Body of pancreas (tissue), 4 donors: ENCODE data around the gene KNOP1. TPM values are rescaled to one million over a fixed set of nuclear protein-coding genes. Genes with fewer than 3 reads are reported as not detected.

Experiments
- ATAC-seq: fragments of 150-250 bp; one replicate; pipeline ENCODE4 v1.9.1; 2016
- DNase-seq, 4 donors: peaks; one replicate each; pipeline ENCODE4 v3.0.0-alpha.2; 2019
- H3K27ac ChIP-seq, 4 donors: fragments of 200-600 bp; sonication (generic); 1 replicate in 3 of 4; 2 replicates in 1 of 4; pipeline versions ENCODE4 v1.5.1 to v1.6.1; 2016 to 2019; ENCODE audit warnings: mild to moderate bottlenecking in 1 of 4, mixed read lengths in 1 of 4, moderate library complexity in 1 of 4
- H3K27me3 ChIP-seq, 2 donors: fragments of 200-600 bp; sonication (generic); one replicate each; pipeline ENCODE4 v1.6.0; 2016; ENCODE audit warnings: mild to moderate bottlenecking in 1 of 2
- H3K36me3 ChIP-seq, 2 donors: fragments of 200-600 bp; sonication (generic); replicated peaks in 1 of 2; 2 replicates each; pipeline ENCODE4 v1.5.1; 2016; ENCODE audit warnings: low read depth in 2 of 2; ENCODE audit not compliant: insufficient read depth in 1 of 2
- H3K4me1 ChIP-seq: fragments of 200-600 bp; sonication (generic); one replicate; pipeline ENCODE4 v1.6.0; 2016
- H3K4me3 ChIP-seq, 2 donors: fragments of 200-600 bp; sonication (generic); 1 replicate in 1 of 2; 2 replicates in 1 of 2; pipeline ENCODE4 v1.5.1; 2016 to 2019
- H3K9me3 ChIP-seq, 3 donors: fragments of 200-600 bp; sonication (generic); 1 replicate in 2 of 3; 2 replicates in 1 of 3; pipeline ENCODE4 v1.5.1; 2016
- POLR2A ChIP-seq, 3 donors: fragments of 450-650 bp; IDR thresholded peaks; one replicate each; pipeline ENCODE4 v1.6.1; 2016; ENCODE audit warnings: antibody characterized with exemption in 3 of 3, mild to moderate bottlenecking in 2 of 3
- WGBS, 2 donors: methylation state at CpG; one replicate each; pipeline ENCODE4 v1.1.5; 2017; 5-methylcytosine and 5-hydroxymethylcytosine counted together
- intact Hi-C: fragments of 100-400 bp; cut with DNase I; formaldehyde crosslinking; loops from one replicate; pipeline ENCODE4 v1.15.1; 2023
- total RNA-seq, 2 donors: library from RNA; depleted of rRNA; stranded (reverse); fragments of >200 nt; gene quantifications; one replicate each; pipeline ENCODE4 v1.1.0, GENCODE V29; 2016
- TF ChIP-seq, protein P1 (sequence below), 7 experiments: fragments of 450-650 bp in 4 of 7; fragments of 200-600 bp in 3 of 7; sonication (generic) in 3 of 7; IDR thresholded peaks; one replicate each; pipeline ENCODE4 v1.5.1; 2016 to 2019; ENCODE audit warnings: antibody characterized with exemption in 7 of 7

KNOP1 gene
- total RNA-seq, 2 donors from 2014 or later: 8.6 to 12.2 TPM

DNA sequence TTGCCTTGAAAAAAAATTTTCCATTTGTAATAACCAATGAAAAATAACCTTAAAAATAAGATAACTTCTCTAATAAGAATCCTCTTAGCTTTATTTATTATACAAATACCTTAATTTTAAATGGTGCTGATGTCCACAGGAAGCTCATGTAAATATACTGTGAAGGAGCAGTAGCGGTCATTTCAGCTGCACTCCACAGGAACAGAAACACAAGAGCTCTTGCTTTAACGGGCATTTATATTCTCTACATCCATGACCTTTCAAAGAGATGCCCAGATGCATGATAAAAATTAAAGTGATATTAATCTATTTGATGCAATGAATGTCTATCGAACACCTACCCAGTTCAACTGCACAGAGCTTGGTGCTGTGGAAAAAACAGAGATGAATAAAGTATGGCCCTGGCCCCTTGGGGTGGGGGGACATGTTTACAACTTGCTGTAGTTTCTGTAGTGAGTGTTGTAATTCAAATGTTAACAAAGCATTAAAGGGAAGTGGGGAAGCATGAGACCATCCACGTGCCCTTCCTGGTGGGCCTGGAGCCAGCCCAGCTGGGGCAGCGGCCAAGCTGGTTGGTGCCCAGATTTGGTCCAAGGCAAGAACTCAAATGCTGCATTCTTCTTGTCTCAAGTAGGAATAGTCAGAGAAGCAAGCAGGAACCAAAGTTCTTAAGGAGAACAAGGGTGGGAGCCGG, 48.0 kb upstream of the KNOP1 start:
- Histone ChIP-seq H3K9me3 (no peaks in the 10 kb centered on the region), H3K36me3 (no peaks in the 10 kb centered on the region), H3K4me3 (no peak overlapping the region), H3K27me3 (no peaks in the 10 kb centered on the region), H3K27ac (peak overlapping the region in 3 of 4 donors; percentile 14 to 45 (median 28)), H3K4me1 (no peaks in the 10 kb centered on the region)
- peak; percentile 35 for ATAC-seq
- TF ChIP-seq, protein P1, sequence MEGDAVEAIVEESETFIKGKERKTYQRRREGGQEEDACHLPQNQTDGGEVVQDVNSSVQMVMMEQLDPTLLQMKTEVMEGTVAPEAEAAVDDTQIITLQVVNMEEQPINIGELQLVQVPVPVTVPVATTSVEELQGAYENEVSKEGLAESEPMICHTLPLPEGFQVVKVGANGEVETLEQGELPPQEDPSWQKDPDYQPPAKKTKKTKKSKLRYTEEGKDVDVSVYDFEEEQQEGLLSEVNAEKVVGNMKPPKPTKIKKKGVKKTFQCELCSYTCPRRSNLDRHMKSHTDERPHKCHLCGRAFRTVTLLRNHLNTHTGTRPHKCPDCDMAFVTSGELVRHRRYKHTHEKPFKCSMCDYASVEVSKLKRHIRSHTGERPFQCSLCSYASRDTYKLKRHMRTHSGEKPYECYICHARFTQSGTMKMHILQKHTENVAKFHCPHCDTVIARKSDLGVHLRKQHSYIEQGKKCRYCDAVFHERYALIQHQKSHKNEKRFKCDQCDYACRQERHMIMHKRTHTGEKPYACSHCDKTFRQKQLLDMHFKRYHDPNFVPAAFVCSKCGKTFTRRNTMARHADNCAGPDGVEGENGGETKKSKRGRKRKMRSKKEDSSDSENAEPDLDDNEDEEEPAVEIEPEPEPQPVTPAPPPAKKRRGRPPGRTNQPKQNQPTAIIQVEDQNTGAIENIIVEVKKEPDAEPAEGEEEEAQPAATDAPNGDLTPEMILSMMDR (IDR thresholded peaks at IDR 0.05): no peak
- TF ChIP-seq POLR2A (IDR thresholded peaks at IDR 0.05): no peak
- 68 to 73% methylated on average over 6 of the region's 6 CpGs for WGBS, 2 donors
- intact Hi-C loops: no loop called here
- DNase-seq: peak in 3 of 4 donors; percentile 35 to 64 (median 36)

DNA sequence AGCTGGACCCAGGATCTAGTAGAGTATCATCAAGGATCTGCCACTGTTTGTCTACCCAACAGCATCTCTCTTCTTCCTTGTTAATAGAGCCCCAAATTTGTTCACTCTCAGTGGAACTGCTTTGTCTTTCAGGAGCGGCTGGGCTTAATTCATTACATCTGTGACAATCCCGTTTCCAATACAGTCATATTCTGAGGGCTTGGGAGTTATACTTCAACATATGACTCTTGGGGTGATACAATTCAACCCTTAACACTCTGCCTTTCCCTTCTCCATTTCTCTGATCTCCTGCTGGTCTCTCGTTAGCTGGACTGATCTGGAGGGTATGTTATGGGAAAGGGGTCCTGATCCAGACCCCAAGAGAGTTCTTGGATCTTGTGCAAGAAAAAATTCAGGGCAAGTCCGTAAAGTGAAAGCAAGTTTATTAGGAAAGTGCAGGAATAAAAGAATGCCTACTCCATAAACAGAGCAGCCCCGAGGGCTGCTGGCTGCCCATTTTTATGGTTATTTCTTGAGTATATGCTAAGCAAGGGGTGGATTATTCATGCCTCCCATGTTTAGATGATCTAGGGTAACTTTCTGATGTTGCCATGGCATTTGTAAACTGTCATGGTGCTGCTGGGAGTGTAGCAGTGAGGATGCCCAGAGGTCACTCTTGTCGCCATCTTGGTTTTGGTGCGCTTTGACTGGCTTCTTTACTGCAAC, 42.5 kb upstream of the KNOP1 start:
- Histone ChIP-seq H3K36me3 (no peaks in the 10 kb centered on the region), H3K27ac (no peak overlapping the region), H3K9me3 (no peaks in the 10 kb centered on the region), H3K4me1 (no peaks in the 10 kb centered on the region), H3K4me3 (no peak overlapping the region), H3K27me3 (no peaks in the 10 kb centered on the region)
- WGBS, 2 donors: 90 to 91% methylated on average over 7 of the region's 7 CpGs
- intact Hi-C loops: no loop called here
- DNase-seq: no peak
- TF ChIP-seq POLR2A (IDR thresholded peaks at IDR 0.05): no peak
- TF ChIP-seq, protein P1 (IDR thresholded peaks at IDR 0.05): no peak
- ATAC-seq: no peak

DNA sequence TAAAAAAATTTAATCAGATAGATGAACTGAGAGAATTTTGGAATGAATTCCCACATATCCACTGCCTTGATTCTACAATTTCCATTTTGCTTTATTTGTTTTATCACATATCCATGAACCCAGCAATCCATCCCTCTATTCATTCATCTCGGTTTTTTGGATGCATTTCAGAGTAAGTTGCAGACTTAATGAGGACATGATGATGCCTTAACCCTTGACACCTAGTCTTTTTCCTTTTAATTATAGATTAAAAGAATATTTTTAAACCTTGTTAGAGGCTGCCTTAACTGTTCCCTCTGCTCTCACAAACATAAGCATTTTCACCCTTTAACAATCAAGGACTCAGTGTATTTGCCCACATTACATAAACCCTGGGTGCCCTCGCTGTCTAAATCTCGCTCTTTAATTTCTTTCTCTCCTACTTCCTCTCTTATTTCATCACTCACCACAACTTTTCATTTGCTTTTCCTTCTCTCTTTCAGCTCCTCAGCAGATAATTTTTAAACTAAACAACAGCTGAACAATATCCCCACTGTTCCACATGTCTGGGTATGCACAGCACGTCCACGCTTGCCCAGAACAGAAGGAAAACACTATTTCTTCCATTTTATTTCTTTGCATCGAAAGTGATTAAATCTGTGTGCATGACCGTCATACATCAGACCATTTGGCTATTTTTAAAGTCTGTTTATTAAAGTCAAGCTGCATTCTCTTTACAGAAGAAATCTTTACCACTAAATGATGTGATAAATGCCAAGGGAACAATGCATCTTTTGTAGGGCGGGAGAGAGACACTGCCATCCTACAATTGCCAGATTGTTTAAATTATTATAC, 40.0 kb upstream of the KNOP1 start:
- Histone ChIP-seq H3K27ac (peak overlapping the region in 3 of 4 donors; percentile 45 to 67 (median 52)), H3K4me3 (no peak overlapping the region), H3K36me3 (no peaks in the 10 kb centered on the region), H3K27me3 (no peaks in the 10 kb centered on the region), H3K4me1 (peaks cover 25% of the 10 kb centered on the region), H3K9me3 (no peaks in the 10 kb centered on the region)
- DNase-seq (no peak), ATAC-seq (no peak)
- intact Hi-C loops: no loop called here
- 60 to 64% methylated on average over 8 of the region's 8 CpGs for WGBS, 2 donors
- TF ChIP-seq, protein P1 (IDR thresholded peaks at IDR 0.05): no peak
- TF ChIP-seq POLR2A (IDR thresholded peaks at IDR 0.05): no peak

DNA sequence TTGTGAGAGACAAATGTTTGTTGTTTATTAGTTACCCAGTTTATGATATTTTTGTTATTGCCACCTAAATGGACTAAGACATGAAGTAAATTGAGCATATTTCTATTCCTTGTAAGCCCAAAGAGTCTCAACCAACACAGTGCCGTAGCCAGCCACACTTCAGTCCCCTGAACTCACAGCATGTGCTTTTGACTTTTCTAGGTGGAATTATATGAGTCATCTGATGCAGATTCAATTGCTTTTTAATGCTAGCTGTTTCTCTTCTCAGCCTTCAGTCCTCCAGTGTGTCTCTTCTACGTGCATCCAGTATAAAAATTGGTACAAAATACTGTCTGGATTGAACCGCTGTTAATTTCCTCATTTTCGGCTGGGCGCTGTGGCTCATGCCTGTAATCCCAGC, 39.0 kb upstream of the KNOP1 start:
- no peak for ATAC-seq
- Histone ChIP-seq H3K9me3 (no peaks in the 10 kb centered on the region), H3K27ac (peak overlapping the region in 3 of 4 donors; percentile 35 to 67 (median 45)), H3K36me3 (no peaks in the 10 kb centered on the region), H3K4me3 (no peak overlapping the region), H3K27me3 (no peaks in the 10 kb centered on the region), H3K4me1 (peaks cover 31% of the 10 kb centered on the region)
- intact Hi-C loops: no loop called here
- no peak for TF ChIP-seq POLR2A (IDR thresholded peaks at IDR 0.05)
- TF ChIP-seq, protein P1 (IDR thresholded peaks at IDR 0.05): no peak
- 94 to 96% methylated on average over 5 of the region's 5 CpGs for WGBS, 2 donors
- DNase-seq: no peak
